ENCODE measurements around the gene PLAAT2.
A peak's percentile ranks its signal among the peaks of the same experiment; 100 is the strongest.
"Not testable (repeated sequence)": the region's sequence is repeated elsewhere in the genome, so short reads cannot be mapped to it uniquely, and the experiment has no call there.

The PLAAT2 gene

GRCh38 chr11:63547061-63547460 is 16.1 kb downstream of the PLAAT2 start:
- DNase-seq = no peak

- no peak for DNase-seq
These were observed 19.5 kb downstream of the PLAAT2 start for GRCh38 chr11:63543711-63544110.

GRCh38 chr11:63542506-63542905 is 20.7 kb downstream of the PLAAT2 start:
- DNase-seq = not testable (repeated sequence)

- DNase-seq = peak; percentile 47
These were observed 25.7 kb downstream of the PLAAT2 start for GRCh38 chr11:63537293-63538101.

- DNase-seq = peak; percentile 43
These were observed 26.4 kb downstream of the PLAAT2 start, which contains the start of gene PLAAT4 for GRCh38 chr11:63536669-63537292. Gene PLAAT4 (plus strand): TSS chr11:63536808. CDS start chr11:63536869, 61 bp downstream.

GRCh38 chr11:63535734-63536133 is 27.4 kb downstream of the PLAAT2 start:
- peak; percentile 61 for DNase-seq

GRCh38 chr11:63534895-63535461 is 28.2 kb downstream of the PLAAT2 start:
- DNase-seq = no peak

GRCh38 chr11:63534076-63534475 is 29.1 kb downstream of the PLAAT2 start:
- no peak for DNase-seq

- DNase-seq = no peak
These were observed 30.2 kb downstream of the PLAAT2 start for GRCh38 chr11:63532799-63533475.

- DNase-seq = no peak
These were observed 31.1 kb downstream of the PLAAT2 start for GRCh38 chr11:63532117-63532516.

- peak; percentile 42 for DNase-seq
These were observed 31.9 kb downstream of the PLAAT2 start for GRCh38 chr11:63531074-63531792.

GRCh38 chr11:63530021-63530420 is 33.2 kb downstream of the PLAAT2 start:
- DNase-seq = no peak

GRCh38 chr11:63529373-63529772 is 33.8 kb downstream of the PLAAT2 start:
- not testable (repeated sequence) for DNase-seq

- DNase-seq = not testable (repeated sequence)
These were observed 34.4 kb downstream of the PLAAT2 start for GRCh38 chr11:63528729-63529278.

GRCh38 chr11:63528156-63528555 is 35.0 kb downstream of the PLAAT2 start:
- DNase-seq = not testable (repeated sequence)

- DNase-seq = no peak
These were observed 35.5 kb downstream of the PLAAT2 start for GRCh38 chr11:63527667-63528066.

- no peak for DNase-seq
These were observed 40.0 kb downstream of the PLAAT2 start for GRCh38 chr11:63523151-63523550.

GRCh38 chr11:63521896-63522295 is 41.3 kb downstream of the PLAAT2 start:
- DNase-seq = no peak

- DNase-seq = no peak
These were observed 42.5 kb downstream of the PLAAT2 start for GRCh38 chr11:63520606-63521170.

GRCh38 chr11:63518548-63518947 is 44.6 kb downstream of the PLAAT2 start:
- DNase-seq = no peak

- no peak for DNase-seq
These were observed 46.0 kb downstream of the PLAAT2 start for GRCh38 chr11:63517156-63517555.

GRCh38 chr11:63516109-63516508 is 47.1 kb downstream of the PLAAT2 start:
- no peak for DNase-seq

Data from stimulated activated CD8-positive, alpha-beta memory T cell treated with anti-CD3 and anti-CD28 coated beads, Interleukin-4, amount 100 ng/mL, for 48 hours (primary cell).